HCT116 (cell line): ENCODE measurements around the gene FOXN1. TPM values are rescaled to one million over a fixed set of nuclear protein-coding genes. Genes with fewer than 3 reads are reported as not detected.
A peak's percentile ranks its signal among the peaks of the same experiment; 100 is the strongest.

Experiments used
- ATAC-seq: fragments of 200-7000 bp; cut with Tn5 transposase; 2 replicates; pipeline ENCODE4 v1.9.1; 2020; ENCODE audit warnings: mild to moderate bottlenecking, moderate library complexity
- BruUV-seq: library from RNA; stranded (reverse); fragments of 400-500 nt; replicated peaks from 2 replicates; lab custom pipeline; 2021; lab: Mats Ljungman, UMichigan
- CTCF ChIA-PET: fragments of 300-600 bp; sonication (Branson Sonifier 250); formaldehyde crosslinking; loops from one replicate; lab custom pipeline; 2021; ENCODE audit warnings: antibody characterized with exemption; lab: Charles Lee
- POLR2A ChIA-PET: fragments of 300-600, 350-600 bp; sonication (Branson Sonifier 250); formaldehyde crosslinking; loops from one replicate; lab custom pipeline; 2021; ENCODE audit warnings: antibody characterized with exemption; lab: Charles Lee
- RAD21 ChIA-PET, 2 experiments: fragments of 300-600 bp; sonication (Branson Sonifier 250); formaldehyde crosslinking; loops; one replicate each; lab custom pipeline; 2023; ENCODE audit warnings: low total read pairs in 2 of 2; ENCODE audit not compliant: uncharacterized antibody in 2 of 2, unreplicated experiment in 2 of 2, low non-redundant PET in 1 of 2; lab: Charles Lee
- DNase-seq: peaks from one replicate; pipeline ENCODE4 v3.0.0-alpha.2; 2010; ENCODE audit warnings: low read depth, low spot score
- H2AFZ ChIP-seq: fragments of 200-600 bp; shearing (Covaris generic), sonication (generic); 2 replicates; pipeline ENCODE4 v1.6.1; 2017; ENCODE audit warnings: low read depth, mixed run types, mixed read lengths, antibody characterized with exemption, low read length; ENCODE audit not compliant: poor library complexity, severe bottlenecking
- H3K27ac ChIP-seq: 2 replicates; pipeline ENCODE4 v1.5.1; 2012; ENCODE audit warnings: low read depth, low read length
- H3K27me3 ChIP-seq: fragments of 200-600 bp; sonication (generic); 2 replicates; pipeline ENCODE4 v1.6.1; 2016; ENCODE audit warnings: mixed run types, low read length, mixed read lengths; ENCODE audit not compliant: insufficient read depth
- H3K36me3 ChIP-seq, 2 experiments: fragments of 200-500 bp in 1 of 2; fragments of 200-600 bp in 1 of 2; sonication (Bioruptor generic) in 1 of 2; sonication (generic) in 1 of 2; 2 replicates each; pipeline versions ENCODE4 v1.5.1 to v1.6.1; 2014 to 2016; ENCODE audit warnings: low read length in 2 of 2, inconsistent platforms in 1 of 2, mixed read lengths in 1 of 2, mixed run types in 1 of 2; ENCODE audit not compliant: insufficient read depth in 2 of 2, control insufficient read depth in 1 of 2
- H3K4me1 ChIP-seq, 2 experiments: fragments of 200-600 bp in 1 of 2; sonication (generic) in 1 of 2; 2 replicates each; pipeline versions ENCODE4 v1.5.1 to v1.6.1; 2012 to 2017; ENCODE audit warnings: low read length in 2 of 2, inconsistent platforms in 1 of 2, mild to moderate bottlenecking in 1 of 2, mixed read lengths in 1 of 2, mixed run types in 1 of 2, moderate library complexity in 1 of 2; ENCODE audit not compliant: insufficient read depth in 2 of 2, control insufficient read depth in 1 of 2
- H3K4me2 ChIP-seq: fragments of 200-600 bp; sonication (generic); 2 replicates; pipeline ENCODE4 v1.6.1; 2017; ENCODE audit warnings: mixed run types, low read length, mixed read lengths
- H3K4me3 ChIP-seq, 2 experiments: fragments of 200-600 bp in 1 of 2; sonication (generic) in 1 of 2; replicated peaks in 1 of 2; 2 replicates each; pipeline ENCODE4 v1.5.1; 2011 to 2016; ENCODE audit warnings: low read length in 2 of 2, control low read depth in 1 of 2, low read depth in 1 of 2, mild to moderate bottlenecking in 1 of 2, mixed read lengths in 1 of 2, mixed run types in 1 of 2
- H3K79me2 ChIP-seq: fragments of 200-600 bp; sonication (generic); 2 replicates; pipeline ENCODE4 v1.6.1; 2017; ENCODE audit warnings: mild to moderate bottlenecking, mixed run types, low read length, moderate library complexity, mixed read lengths; ENCODE audit not compliant: insufficient read depth
- H3K9ac ChIP-seq: fragments of 200-600 bp; sonication (generic); 2 replicates; pipeline ENCODE4 v1.6.1; 2016; ENCODE audit warnings: low read length, mixed read lengths
- H3K9me2 ChIP-seq: fragments of 200-600 bp; sonication (generic), shearing (Covaris generic); 2 replicates; pipeline ENCODE4 v1.6.1; 2017; ENCODE audit warnings: mixed run types, mild to moderate bottlenecking, moderate library complexity; ENCODE audit not compliant: insufficient read depth
- H3K9me3 ChIP-seq, 2 experiments: fragments of 200-500 bp in 1 of 2; fragments of 200-600 bp in 1 of 2; sonication (Bioruptor generic) in 1 of 2; sonication (generic) in 1 of 2; 2 replicates each; pipeline ENCODE4 v1.6.1; 2014 to 2017; ENCODE audit warnings: low read length in 2 of 2, mixed read lengths in 2 of 2, inconsistent platforms in 1 of 2, low read depth in 1 of 2, mild to moderate bottlenecking in 1 of 2, mixed run types in 1 of 2, moderate library complexity in 1 of 2; ENCODE audit not compliant: control insufficient read depth in 1 of 2, insufficient read depth in 1 of 2
- H4K20me1 ChIP-seq: fragments of 200-600 bp; sonication (generic), shearing (Covaris generic); 2 replicates; pipeline ENCODE4 v1.6.1; 2017; ENCODE audit warnings: mixed run types, mild to moderate bottlenecking, moderate library complexity; ENCODE audit not compliant: insufficient read depth
- CBX3 ChIP-seq: IDR thresholded peaks from 2 replicates; pipeline ENCODE4 v1.6.1; 2012; ENCODE audit warnings: low read depth
- CEBPB ChIP-seq: IDR thresholded peaks from 2 replicates; pipeline ENCODE4 v1.6.1; 2012; ENCODE audit warnings: low read depth
- FOSL1 ChIP-seq: IDR thresholded peaks from 2 replicates; pipeline ENCODE4 v1.6.1; 2012; ENCODE audit warnings: low read depth
- POLR2AphosphoS5 ChIP-seq: IDR thresholded peaks from 2 replicates; pipeline ENCODE4 v1.6.1; 2011; ENCODE audit warnings: mild to moderate bottlenecking, low read depth, low read length, moderate library complexity
- RAD21 ChIP-seq: IDR thresholded peaks from 2 replicates; pipeline ENCODE4 v1.6.1; 2012; ENCODE audit warnings: low read depth, mild to moderate bottlenecking
- SIN3A ChIP-seq: IDR thresholded peaks from 2 replicates; pipeline ENCODE4 v1.6.1; 2012; ENCODE audit warnings: low read depth
- YY1 ChIP-seq: IDR thresholded peaks from 2 replicates; pipeline ENCODE4 v1.6.1; 2011; ENCODE audit warnings: low read length, low read depth, moderate library complexity, mild to moderate bottlenecking; ENCODE audit not compliant: insufficient replicate concordance; ENCODE audit errors: extremely low read depth
- ZFX ChIP-seq: fragments of 450-650 bp; IDR thresholded peaks from 2 replicates; pipeline ENCODE4 v1.6.1; 2017
- intact Hi-C: fragments of 100-400 bp; cut with micrococcal nuclease; formaldehyde crosslinking; loops from 2 replicates; pipeline ENCODE4 v1.10.0; 2022
- total RNA-seq: library from RNA; stranded (reverse); gene quantifications from one replicate; pipeline ENCODE4 v1.2.1, GENCODE V29; 2021; ENCODE audit not compliant: unreplicated experiment

FOXN1 gene
- total RNA-seq, 1 experiment from 2014 or later, result not detected

GRCh38 chr17:28551421-28552175, 45.5 kb downstream of the FOXN1 start:
- Histone ChIP-seq H3K27ac (no peak overlapping the region), H4K20me1 (no peaks in the 10 kb centered on the region), H3K79me2 (peaks cover 16% of the 10 kb centered on the region; the same call in 1 of the 2 replicates), H3K4me1 (peaks cover 2 to 18% of the 10 kb centered on the region in 2 experiments; a peak in 3 of 4 replicates), H3K9me2 (no peaks in the 10 kb centered on the region), H3K4me3 (peak overlapping the region; percentile 67 to 81), H3K27me3 (no peaks in the 10 kb centered on the region), H3K4me2 (peak overlapping the region; percentile 97), H2AFZ (no peak overlapping the region), H3K9ac (peak overlapping the region; percentile 78), H3K36me3 (peaks cover 13 to 21% of the 10 kb centered on the region in 2 experiments; a peak in 3 of 4 replicates), H3K9me3 (no peaks in the 10 kb centered on the region)
- no peak for TF ChIP-seq FOSL1
- TF ChIP-seq RAD21, result no peak
- TF ChIP-seq CEBPB, result no peak
- TF ChIP-seq CBX3, result no peak
- TF ChIP-seq POLR2AphosphoS5, result no peak
- TF ChIP-seq SIN3A, result no peak
- no peak for TF ChIP-seq ZFX
- TF ChIP-seq YY1, result no peak
- CTCF ChIA-PET, result interaction anchor here (1.0 kb wide), 1 partner anchor 20 kb away, joined by 4 read pairs; the partner anchor contains the start of gene PIGS
- ATAC-seq (peak; percentile 4), DNase-seq (no peak)
- POLR2A ChIA-PET, result interaction anchor here (1.2 kb wide), 1 partner anchor 20 kb away, joined by 3 read pairs; the partner anchor contains the start of gene PIGS
- intact Hi-C loops, result no loop called here
- RAD21 ChIA-PET, result no interaction called here
- TSS peak; percentile 52 for BruUV-seq
